Stimulated activated CD4-positive, alpha-beta T cell treated with anti-CD3 and anti-CD28 coated beads, Interleukin-4, amount 100 ng/mL, for 1 hour (primary cell): ENCODE data around the gene TMEM43.

ENCODE experiments used
- DNase-seq: peaks from one replicate; pipeline ENCODE4 v3.0.0-alpha.2; 2020

Gene TMEM43

DNA sequence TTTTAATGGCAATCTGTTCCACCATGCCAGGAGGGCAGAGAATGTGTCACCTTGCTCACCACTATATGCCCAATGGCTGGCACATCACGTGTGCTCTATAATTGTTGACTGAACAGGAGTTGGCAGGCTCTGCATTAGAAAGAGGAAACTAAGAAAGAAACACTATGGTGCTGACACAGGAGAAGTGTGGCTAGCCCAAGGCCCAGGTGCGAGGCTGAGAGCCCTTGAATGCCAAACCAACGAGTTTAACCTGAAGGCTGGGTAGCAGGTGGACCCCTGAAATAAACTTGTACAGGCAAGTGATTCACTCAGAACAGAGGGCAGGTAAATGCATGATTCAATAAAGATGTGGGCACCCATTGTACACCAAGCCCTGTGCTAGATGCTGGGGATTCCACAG lies 2.6 kb upstream of the TMEM43 start:
- no peak for DNase-seq

DNA sequence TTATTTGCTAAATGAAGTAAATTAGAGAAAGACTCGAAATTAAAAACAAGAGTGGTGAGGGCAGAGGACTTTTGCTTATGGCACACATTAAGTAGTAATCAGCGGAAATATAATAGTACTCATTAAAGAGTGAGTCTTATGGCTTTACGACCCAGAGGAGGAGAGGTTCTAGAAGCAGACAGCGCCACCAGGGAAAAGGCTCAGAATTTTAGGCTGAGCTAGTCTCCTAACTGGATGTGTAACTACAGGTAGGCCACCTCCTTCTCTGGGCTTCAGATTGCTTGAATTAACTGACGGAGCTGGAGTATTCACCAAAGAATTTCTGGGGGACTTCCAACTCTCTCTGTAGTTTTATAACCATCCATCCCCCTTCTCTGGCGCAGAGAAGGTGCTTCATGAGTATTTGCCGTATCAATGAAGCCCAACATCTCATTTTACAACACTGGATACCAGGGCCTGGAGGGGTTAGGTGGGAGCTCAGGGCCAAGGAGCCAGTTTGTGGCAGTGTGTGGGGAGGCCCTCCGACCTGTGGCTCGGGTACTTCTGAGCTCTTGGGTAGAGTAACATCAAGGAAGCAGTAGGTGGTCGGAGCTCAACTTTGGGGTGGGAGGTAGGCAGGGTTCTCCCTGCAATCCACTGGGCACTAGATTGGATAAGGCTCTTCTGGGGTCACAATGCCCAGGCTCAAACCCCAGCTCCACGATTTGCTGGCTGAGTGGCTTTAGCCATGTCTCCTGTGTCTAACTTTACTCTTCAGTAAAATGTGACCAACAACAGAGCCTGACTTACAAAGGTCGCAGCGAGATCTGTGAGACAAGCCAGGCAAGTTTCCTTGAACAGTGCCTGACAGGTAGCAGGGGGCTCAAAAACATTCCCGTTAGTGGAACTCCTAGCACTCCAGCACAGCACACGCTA lies 1.3 kb upstream of the TMEM43 start:
- no peak for DNase-seq

DNA sequence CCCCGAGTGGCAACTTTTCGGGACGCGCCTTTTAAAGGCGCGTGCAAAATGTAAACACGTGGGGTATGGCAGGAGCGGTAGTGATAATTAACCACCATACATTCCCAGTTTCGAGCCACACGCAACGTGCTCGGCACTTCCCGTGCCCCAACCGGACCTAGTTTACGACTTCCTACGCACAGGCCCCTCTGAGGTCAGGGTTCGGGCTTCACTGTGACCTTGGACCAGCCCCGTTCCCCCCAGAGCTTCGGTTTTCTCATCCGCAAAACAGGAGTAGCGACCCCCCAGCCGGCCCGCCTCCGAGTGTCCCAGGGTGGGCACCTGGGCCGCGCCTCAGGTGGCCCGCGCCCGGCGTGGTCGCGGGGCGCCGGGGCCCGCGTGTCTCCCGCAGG lies 633 bp upstream of the TMEM43 start:
- peak; percentile 72 for DNase-seq

DNA sequence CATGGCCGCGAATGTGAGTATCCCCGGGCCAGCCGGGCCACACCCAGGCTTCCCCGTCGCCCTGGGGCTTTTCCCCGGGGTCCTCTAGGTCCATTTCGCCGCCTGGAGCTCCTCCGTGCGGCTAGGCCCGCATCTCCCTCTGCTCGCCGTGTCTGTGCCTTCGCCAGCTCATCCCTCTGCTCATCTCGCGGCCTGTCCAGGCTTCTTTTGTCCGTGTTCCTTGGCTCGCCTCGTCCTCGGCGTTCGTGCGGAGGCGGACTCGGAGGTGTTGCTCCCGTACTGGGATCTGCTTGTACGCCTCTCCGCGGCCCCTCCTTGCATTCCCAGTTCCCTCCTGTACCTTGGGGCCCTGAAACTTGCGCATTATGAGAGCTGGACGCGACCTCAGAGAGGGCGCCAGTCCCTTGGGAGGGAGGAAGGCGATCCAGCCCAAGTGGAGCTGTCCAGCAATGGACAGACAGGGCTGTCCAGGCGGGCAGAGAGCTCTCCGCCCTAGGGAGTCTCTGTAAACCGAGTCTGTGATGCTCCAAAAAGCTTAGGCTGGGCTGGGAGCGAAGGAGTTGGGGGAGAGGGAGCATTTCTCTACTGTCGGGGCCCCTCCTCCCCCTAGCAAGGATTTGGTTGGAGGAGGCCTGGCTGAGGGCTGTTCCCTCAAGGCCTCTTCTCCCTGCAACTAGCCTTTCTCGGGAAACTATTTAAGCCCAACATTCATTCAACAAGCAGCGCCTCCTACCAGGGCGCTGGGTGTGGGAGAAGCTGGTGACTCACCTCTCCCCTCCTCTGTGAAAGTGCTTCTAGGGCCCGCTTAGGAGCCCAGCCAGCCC lies 553 bp downstream of the TMEM43 start:
- peak; percentile 64 for DNase-seq

DNA sequence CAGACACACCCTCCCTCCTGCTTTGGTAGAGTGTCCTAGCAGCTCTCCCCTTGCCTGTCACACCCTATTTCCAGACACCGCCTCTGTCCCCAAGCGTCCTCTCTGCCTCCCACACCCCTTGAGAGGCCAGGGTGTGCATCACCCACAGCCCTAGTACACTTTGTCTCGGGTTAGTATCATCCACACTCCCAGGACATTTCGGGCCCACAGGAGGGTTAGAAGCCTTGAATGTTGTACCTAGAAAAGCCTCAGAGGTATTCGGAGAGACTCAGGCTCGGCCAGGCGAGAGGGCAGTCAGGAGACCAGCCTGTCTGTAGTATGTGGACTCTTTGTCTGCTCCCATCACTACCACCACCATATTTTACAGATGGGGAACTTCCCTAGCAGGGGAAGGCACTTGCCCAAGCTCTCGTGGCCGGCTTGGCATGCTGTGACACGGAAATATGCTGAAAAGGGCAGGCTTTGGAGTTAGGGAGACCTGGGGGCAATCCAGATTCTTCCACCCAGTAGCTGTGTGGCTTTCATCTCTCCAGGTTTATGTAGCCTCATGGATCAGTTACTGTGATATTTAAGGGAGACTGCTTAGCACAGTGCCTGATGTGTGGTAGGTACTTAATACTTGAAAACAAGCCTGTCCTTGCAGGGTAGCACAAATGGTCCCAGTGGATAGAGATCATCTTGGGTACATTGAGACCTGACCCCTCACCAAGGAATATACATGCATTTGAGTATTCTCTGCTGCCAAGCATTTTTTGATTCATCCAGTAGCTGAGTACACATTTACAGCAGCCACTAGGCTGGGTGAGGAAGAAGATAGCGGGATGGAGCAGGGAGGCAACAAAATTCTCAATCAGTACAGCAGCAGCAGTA lies 1.4 kb downstream of the TMEM43 start:
- no peak for DNase-seq

DNA sequence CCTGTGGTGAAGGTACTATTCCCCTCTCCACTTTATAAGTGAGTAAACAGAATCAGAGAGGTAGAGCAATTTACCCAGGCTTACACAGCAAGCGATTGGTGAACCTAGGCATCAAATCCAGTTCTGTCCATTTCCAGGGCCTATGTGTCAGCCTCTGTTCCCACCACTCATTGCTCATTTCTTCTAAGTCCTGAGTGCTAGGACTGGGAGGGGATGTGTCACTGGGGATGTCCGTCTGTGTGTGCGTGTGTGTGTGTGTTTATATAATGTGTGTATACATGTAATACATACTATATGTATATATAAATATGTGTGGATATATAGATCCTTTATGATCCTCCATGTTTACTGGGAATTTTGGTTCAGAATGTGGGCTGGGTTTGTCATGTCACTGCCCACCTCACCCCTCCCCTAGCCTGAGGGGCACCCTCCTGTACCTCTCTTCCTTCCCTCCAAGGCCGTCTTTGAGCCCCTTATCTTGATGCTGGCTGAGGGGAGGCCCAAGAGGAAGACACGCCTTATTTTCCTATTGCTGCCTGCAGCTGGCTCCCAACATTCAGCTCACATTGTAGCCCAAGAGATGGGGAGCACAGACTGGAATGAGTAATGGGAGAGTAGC lies 2.1 kb downstream of the TMEM43 start:
- DNase-seq = no peak

DNA sequence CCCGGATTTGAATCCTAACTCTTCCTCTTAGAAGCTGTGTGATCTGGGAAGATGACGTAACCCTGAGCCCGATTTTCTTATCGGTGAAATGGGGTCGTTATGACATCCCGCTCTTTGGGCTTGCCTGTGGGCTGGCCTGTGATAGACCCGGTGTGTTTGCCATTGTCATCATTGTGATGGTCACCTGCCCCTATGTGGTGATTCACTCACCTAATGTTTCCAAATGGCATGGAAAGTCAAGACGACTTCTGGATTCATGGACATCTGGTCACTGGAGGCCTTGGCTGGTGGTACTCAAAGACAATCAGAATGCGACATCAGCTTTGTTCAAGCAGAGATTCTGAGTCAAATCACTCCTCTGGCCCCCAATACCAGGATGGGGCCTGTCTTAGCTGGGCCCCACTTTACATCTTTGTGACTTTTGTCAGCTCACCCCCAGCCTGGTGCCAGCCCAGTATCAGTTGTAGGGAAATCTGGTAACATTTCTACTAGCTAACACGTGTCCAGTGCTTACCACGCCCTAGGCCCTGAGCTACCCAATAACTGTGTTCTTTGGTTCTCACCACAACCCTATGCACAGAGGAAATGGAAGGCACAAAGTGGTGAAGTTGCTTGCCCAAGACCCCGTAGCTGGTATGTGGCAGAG lies 2.8 kb downstream of the TMEM43 start:
- no peak for DNase-seq

DNA sequence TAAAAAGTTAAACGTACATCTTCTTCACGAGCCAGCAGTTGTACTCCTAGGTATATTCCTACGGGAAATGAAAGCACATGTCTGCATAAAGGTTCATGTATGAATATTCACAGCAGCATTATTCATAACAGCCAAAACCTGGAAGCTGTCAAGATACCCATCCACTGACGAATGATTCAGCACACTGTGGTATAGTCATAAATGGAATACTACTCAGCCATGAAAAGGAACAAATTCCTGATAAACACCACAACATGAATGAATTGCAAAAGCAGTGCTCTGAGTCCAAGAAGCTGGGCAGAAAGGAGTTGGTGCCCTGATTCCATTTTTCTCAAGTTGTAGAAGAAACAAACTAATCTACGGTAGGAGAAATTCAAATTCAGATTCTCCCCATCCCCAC lies 3.9 kb downstream of the TMEM43 start:
- DNase-seq = no peak

DNA sequence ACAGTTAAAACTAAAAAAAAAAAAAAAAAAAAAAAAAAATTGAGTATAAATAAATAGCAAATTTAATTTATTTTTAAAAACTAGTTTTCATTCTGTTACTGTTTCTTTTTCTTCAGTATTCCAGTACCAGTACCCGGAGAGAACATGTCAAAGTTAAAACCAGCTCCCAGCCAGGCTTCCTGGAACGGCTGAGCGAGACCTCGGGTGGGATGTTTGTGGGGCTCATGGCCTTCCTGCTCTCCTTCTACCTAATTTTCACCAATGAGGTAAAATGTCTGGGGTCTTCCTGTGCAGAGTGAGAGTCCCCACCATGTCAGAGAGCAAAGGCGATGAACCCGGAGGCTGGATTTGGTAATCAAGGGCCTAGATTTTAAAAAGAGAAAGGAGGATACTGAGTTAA lies 4.4 kb downstream of the TMEM43 start:
- DNase-seq = no peak

DNA sequence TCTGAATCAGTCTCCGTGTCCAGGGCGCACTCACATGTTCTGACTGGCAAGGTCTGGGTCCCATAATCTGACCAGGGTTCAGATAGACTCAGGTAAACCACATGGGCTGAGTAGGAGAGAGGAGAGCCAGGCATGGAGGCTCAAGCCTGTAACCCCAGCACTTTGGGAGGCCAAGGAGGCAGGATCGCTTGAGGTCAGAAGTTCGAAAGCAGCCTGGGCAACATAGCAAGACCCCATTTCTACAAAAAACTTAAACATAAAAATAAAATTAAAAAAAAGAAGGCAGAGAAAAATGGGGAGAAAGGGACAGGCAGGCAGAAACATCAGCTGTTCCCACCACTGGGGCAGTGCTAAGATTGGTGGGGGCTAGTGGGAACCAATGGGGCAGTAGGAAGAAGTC lies 5.4 kb downstream of the TMEM43 start:
- DNase-seq = no peak

DNA sequence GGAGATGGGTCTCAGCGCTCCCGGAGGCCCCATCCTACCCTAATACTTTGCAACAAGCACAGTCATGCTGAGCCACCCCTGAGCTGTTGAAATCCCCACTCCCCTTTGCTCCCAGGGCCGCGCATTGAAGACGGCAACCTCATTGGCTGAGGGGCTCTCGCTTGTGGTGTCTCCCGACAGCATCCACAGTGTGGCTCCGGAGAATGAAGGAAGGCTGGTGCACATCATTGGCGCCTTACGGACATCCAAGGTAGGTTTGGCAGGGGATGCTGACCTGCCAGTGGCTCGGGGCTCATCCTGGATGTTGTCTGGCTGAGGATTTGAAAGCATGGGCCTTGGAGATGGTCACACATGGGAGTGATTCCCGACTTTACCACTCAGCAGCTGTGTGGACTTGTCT lies 5.9 kb downstream of the TMEM43 start:
- no peak for DNase-seq

DNA sequence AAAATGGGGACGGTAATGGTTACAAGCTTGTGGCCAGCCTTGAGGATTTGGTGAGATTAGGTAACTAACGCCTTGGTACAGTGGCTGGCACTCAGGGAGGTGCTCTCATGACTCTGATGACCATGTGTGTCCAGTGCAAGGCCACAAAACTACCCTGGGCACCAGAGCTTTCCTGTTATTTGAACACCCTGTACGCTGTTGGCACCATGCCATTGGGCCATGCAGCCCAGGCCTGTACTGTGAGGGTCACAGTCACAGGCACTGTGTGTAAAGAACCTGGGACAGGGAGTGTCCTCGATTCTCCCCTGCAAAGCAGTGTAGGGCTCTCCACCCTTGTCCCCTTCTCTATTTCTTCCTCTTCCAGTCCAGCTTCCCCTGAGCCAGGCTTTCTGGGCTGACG lies 6.3 kb downstream of the TMEM43 start:
- no peak for DNase-seq

DNA sequence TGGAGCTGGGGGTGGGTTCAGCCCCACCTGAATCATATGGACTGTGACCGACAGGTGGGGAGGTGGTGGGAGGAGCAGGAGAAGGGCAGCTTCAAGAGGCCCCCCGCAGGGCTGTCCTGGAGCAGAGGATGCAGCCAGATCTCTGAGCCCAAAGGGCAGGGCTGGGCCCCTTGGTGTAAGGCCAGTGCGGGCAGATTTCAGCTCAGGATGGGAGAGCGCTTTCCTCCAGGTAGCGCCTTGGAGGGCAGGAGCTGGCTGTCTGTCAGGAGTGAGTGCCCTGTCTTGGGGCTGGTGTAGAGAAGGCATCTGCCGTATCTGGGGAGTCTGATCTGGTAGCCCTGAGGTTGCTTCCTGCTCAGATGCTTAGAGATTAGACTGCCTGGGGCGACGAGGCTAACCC lies 7.3 kb downstream of the TMEM43 start:
- no peak for DNase-seq

DNA sequence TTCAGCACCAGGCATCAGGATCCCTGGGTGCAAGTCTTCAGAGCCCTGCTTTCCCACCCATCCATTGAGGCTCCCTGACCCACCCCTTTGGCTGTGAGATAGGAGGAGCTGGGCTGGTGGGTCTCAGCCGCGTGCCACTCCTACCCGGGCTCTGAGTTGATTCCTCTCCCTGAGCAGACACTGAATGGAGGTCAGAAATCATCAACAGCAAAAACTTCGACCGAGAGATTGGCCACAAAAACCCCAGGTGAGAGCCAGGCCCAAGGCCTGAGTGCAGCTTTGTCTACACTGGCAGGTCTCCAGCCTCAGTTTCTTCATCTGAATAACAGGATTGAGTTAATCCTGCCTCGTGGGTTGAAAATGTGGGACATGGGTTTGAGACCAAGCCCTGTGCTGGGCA lies 7.8 kb downstream of the TMEM43 start:
- no peak for DNase-seq

DNA sequence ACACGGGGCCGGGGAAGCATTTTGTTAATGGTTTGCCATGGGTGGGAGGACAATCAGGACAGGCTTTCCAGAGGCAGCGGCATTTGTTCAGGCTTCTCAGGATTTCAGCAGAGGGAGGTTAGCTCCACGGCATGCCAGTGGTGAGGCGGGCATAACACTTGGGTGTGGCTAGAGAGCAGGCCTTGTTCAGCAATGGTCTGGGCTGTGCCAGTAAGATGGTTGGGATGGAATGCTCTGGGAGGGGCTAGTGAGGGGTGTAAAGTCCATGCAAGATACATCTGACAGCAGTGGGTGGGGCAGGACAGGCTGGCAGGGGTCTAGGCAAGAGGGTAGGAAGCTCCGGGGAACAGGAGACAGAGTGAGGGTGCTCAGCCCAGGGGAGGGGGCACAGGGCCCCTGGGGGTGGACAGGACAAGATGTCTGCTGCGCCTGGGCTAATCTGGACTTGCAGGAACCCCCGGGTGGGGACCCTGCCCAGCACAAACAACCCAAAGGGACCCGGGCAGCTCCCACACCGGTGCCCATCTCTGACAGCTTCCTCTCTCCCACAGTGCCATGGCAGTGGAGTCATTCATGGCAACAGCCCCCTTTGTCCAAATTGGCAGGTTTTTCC lies 8.4 kb downstream of the TMEM43 start:
- no peak for DNase-seq

DNA sequence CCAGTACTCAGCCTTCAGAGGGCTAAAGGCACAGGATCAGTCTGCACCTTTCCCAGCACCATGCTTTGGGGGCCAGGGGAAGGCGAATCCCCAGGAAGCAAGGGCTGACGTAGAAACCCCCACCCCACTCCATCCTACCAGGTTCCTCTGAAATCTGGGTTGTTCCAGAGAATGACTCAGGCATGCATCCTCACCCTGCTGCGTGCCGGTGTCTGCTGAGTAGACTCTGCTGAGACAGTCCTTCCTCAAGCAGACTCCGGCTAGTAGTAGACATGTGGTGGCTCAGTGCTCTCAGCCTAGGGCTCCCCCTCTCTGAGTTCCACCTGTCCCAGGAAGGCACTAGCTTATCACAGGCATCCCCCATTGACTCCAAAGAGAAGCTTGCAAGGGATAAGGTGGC lies 9.0 kb downstream of the TMEM43 start:
- DNase-seq = no peak

DNA sequence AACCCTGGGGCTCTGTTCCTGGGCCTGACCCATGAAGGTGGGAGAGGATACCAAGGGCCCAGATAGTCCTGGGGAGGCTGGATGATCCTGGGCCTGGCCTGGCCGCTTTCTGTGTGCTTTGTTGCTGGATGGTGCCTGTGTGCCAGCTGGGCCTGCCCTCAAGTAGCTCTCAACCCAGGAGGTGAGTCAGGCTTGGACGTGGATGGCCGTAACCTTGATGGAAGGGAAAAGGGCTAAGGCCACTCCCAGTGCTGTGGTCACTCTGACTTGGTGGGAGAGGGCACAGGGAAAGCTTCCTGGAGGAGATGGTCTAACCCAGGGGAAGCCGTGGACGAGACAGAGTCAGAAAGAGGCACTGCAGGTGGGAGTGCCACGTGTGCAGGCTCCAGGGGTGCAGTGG lies 9.4 kb downstream of the TMEM43 start:
- no peak for DNase-seq

DNA sequence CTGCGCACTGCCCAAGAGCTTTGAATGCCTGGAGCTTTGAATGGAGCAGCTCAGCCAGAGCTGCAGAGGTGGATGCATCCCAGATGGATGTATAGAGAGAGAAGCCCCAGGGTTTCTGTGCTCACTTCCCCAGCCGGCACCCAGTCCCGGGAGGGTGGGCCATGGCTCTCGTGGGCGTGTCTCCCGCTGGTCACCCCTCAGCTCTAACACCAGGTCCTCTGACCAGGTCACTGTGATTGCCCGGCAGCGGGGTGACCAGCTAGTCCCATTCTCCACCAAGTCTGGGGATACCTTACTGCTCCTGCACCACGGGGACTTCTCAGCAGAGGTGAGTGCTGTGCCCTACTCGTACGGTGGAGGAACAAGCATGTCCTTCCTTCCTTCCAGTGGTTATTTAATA lies 10.7 kb downstream of the TMEM43 start:
- no peak for DNase-seq

DNA sequence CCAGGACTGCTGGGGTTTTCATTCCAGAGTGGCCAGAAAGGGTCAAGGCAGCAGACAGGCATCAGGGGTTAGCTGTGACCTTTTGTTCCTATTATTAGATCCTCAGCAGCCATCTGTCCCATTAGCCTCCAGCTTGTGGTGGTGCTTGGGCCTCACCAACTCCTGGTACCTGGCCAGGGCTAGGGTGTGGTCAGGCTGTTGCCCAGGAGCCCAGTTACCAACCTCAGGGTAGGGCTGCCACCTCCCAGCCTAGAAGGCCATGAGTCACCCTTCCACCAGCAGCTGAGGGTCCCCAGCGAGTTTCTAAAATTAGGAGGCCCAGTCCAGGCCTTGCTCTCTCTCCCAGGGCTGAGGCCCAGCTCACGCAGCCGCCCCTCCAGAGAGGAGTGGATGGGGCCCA lies 12.2 kb downstream of the TMEM43 start:
- DNase-seq = no peak

DNA sequence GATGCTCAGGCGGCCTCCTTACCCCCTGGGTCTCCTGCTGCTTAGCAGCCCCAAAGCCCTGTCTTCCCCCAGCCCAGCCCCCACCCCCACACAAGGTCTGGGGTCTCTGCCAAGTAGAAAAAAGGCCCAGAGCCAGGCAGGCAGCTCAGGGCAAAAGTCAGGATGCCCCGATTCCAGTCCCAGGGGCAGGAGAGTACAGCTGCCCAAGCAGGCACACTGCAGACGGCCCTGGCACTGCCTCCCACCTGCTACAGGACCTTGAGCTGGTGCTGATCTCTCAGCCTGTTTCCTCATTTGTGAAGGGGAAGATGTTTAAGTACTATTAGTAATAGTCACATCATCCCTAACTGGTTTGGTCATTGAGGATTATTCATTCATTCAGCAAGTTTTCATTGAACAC lies 12.6 kb downstream of the TMEM43 start:
- no peak for DNase-seq

DNA sequence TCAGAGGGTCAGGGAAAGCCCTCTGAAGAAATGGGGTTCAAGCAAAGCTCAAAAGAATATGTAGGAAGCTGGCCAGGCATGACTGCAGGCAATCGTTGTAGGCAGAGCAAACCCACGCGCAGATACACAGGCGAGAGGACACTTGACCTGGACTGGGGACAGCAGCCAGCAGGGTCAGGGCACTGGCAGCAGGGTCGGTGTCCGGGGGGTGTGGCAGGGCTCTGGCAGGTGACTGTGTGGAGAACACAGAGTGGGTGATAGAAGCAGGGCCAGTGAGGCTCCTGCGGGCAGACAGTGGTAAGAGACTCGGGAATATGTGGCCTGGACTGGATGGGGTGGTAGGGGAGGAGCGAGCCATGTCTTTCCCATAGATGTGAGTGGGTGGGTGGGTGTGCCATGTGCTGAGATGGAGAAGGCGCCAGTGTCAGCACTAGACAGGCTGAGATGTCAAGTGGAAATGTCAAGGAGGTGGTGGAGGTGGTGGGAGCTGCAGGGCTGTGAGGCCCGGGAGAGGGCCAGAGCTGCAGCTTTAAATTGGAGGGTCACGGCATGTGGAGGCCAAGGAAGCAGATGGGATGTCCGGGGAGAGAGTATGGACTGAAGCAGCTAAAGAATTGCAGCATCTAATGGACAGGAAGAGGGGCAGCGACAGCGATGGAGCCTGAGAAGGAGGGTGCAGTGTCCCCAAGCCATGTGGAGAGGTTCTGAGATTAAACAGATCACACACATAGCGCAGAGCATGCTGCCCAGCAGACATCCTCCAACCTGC lies 13.4 kb downstream of the TMEM43 start:
- no peak for DNase-seq
